Measurements from ENCODE around the gene FGF10.
A peak's percentile ranks its signal among the peaks of the same experiment; 100 is the strongest.

The FGF10 gene

GRCh38 chr5:44389090-44389822, at the start of gene FGF10:
Gene FGF10 (minus strand): TSS chr5:44389420. CDS start chr5:44388682, 738 bp downstream.
- peak; percentile 9 for DNase-seq

DNA sequence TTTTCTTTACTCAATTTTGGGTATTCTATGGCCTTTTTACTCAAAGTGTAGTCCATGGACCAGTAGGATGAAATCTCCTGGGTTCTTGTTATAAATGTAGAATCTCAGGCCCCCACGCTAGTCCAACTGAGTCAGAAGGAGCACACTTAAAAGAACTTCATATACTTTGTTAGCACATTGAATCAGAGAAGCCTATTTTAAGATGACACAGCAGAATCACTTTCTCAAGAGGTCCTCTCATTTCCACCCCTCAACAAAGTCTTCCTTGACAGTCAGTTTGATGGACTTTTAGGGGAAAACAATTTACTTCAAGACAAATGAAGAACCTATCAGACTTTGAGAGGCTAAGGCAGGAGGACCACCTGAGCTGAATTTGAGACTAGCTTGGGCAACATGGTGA, 37.7 kb upstream of the FGF10 start:
- DNase-seq = no peak

- no peak for DNase-seq
Observed at GRCh38 chr5:44412286-44412685, 23.1 kb upstream of the FGF10 start.

DNA sequence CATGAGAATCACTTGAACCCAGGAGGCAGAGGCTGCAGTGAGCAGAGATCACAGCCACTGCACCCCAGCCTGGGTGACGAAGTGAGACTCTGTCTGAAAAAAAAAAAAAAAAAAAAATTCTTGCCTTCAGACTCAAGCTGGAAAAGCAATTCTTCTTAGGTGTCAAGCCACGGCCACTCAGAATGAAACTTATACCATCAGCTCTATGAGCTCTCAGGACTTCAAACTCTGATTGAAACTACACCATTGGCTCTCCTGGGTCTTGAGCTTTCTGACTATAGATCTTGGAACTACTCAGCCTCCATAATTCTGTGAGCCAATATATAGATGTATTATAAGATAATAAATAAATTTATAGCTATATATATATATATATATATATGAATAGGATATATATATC, 12.9 kb upstream of the FGF10 start:
- no peak for DNase-seq

- DNase-seq = no peak
Observed at GRCh38 chr5:44401611-44402010, 12.4 kb upstream of the FGF10 start.

- no peak for DNase-seq
Observed at GRCh38 chr5:44398382-44398781, 9.2 kb upstream of the FGF10 start.

- no peak for DNase-seq
Observed at GRCh38 chr5:44396312-44396711, 7.1 kb upstream of the FGF10 start.

- DNase-seq = no peak
Observed at GRCh38 chr5:44390351-44390750, 1.1 kb upstream of the FGF10 start.

GRCh38 chr5:44389823-44390143, 563 bp upstream of the FGF10 start:
- no peak for DNase-seq

- DNase-seq = peak; percentile 7
Observed at GRCh38 chr5:44388321-44389089, 715 bp downstream of the FGF10 start.

DNA sequence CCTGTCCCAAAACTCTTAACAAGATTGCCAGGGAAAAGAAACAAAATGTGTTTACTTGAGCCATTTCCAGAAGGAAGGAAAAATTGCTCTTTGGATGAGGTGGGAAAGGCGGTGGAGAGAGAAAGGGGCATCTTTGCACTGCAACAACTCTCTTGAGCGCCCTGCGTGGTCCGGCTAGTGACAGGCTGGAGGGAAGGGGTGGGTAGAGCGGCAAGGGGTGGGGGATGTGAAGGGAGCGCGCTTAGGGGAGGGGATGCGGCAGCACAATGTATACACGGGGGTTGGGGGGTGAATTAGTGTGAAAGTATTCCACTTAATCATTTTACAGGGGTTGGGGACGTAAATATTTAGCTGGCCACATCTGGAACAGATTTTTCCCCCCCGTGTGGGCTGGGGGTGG, 1.3 kb downstream of the FGF10 start:
- no peak for DNase-seq

DNA sequence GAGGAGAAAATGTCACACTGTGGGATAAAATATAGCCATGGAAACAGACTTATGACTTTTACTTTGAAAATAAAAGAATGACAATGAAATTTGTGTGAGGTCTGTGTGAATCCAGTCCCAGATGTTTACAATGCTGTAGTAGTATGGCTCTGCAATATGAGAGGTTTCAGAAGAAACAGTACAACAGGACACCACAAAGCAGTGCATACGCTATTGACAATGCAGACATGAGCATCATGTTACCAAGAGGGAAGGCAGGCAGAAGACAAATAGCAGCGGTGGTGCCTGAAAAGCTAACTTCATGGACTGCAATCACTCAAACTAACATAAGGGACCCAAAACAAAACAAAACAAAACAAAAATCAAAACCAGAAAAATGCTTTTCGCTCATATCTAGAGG, 1.8 kb downstream of the FGF10 start:
- no peak for DNase-seq

- no peak for DNase-seq
Observed at GRCh38 chr5:44385291-44385900, 3.8 kb downstream of the FGF10 start.

- no peak for DNase-seq
Observed at GRCh38 chr5:44384816-44385215, 4.4 kb downstream of the FGF10 start.

- no peak for DNase-seq
Observed at GRCh38 chr5:44382894-44383293, 6.3 kb downstream of the FGF10 start.

DNA sequence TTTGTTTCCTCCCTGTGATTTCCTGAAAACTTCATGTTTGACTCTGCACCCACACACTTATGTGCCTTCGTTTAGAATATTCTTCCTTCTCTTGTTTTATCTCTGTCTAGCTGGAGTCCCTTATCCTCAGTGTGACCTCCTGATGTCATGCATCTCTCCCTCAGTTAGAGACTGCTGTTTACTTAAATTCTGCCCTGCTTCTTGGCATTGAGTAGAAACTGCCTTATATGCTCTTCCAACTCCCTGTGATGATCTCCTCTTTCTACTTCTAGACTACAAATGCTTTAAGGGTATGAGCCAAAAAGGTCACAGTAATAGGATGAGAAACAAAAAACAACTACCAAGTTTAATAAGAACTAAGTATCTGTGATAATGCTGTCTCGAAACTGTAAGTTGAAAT, 12.2 kb downstream of the FGF10 start:
- DNase-seq = no peak

GRCh38 chr5:44372028-44372427, 17.2 kb downstream of the FGF10 start:
- DNase-seq = no peak

GRCh38 chr5:44367203-44367602, 22.0 kb downstream of the FGF10 start:
- no peak for DNase-seq

- peak; percentile 67 for DNase-seq
Observed at GRCh38 chr5:44365345-44365744, 23.9 kb downstream of the FGF10 start.

DNA sequence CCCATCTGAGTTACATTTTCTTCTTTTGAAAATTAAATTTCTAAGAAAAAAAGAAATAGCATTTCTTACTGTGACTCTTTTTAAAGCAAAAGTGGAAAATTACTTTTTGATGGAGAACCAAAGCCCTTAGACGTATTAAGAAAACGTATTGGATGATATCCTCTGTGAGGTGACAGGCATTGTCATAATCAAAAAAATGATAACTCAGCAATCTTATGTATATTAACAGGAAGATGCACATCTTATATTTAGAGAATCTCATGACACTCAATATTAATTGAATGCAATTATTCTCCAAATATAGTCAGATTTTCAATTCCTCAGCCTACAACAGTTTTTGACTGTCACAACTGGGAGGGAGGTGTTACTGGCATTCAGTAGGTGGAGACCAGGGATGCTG, 25.1 kb downstream of the FGF10 start:
- DNase-seq = no peak

DNA sequence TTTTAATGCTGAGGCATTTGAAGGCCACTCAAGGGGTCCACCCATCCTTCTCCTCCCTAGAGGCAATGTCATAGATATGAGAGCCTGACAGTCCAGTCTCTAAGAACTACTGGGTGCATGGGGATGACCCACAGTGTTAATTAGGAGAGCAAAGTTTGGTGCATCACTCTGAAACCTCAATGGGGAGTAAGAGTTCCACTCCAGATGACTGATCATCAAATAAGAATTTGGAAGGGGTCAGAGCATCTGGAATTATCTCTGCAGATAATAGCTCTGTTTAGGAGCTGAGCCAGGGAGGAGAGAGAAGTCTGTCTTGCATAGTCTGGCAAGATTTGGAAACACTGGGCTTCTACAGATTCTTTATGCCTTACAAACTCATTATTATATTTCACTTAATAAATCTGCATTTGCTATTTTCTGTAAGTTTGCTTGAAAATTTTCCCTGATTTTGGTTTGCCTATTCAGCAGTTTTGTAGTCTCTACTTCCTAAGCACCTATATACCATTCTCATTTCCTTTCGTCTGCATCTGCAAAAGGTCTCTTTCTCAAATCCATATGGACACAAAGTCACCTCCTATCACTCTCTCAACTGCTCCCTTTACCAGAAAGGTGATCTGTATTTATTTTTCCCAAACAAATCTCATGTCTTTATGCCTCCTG, 27.7 kb downstream of the FGF10 start:
- DNase-seq = no peak

DNA sequence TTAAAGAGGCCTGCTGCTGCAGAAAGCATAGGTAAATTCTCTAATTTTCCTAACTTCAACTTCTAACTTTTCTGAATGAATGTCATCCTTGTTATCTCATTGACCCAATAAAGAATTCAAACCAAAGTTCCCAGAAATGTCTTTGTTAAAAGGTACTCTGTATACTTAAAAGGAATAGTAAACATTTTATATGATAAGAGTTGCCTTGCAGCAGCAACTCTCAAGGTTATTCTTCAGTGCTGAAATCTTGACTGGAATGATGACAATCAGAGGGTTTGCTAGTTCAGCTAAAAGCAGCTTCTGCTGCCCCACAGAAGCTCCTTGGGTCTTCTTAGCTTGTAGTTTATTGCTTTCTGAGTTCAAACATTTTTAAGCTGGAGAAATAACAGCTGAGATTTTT, 28.3 kb downstream of the FGF10 start:
- no peak for DNase-seq

DNA sequence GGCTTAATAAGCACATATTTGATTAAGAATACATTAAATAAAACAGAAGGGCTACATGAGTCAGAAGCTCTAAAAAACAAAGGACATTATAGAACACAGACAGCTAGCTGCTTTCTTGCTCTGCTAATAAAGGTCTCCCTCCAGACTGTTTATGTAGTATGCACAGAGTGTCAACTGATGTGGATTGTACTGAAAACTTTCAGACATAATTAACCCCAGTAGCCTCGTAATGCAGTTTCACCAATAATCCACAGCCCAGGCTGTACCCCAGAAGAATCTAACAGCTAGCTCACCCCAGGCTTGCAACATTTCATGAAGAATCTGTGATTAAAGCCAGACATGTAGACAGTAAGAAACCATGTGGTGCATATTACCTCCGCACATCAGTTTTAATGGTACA, 30.8 kb downstream of the FGF10 start:
- no peak for DNase-seq

DNA sequence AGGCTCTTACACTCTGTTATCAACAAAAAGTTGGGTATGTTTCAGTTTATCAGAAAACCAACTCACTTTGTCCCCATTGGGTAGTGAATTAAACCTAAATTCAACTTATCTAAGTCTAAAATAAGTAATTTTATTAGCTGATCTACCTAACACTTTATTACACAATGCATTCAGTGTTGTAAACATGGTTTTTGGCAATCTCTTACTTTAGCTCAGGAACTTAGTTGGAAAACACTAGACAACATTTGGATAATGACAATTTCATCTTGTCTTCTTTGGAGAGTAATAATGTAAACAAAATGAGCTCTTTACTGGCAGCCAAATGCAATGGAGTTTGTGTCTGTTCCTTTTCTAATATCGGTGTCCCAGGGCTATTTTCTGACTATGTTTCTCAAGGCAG, 33.0 kb downstream of the FGF10 start:
- DNase-seq = no peak

Measured in fibroblast of skin of right biceps (primary cell).